HepG2 (cell line): ENCODE results near the gene LTA4H. TPM values are rescaled to one million over a fixed set of nuclear protein-coding genes. Genes with fewer than 3 reads are reported as not detected.

Experiments
- ZNF616 ChIP-seq: sonication (generic); formaldehyde crosslinking; IDR thresholded peaks from 2 replicates; pipeline ENCODE4 v1.5.0; 2020; ENCODE audit warnings: low read depth, mild to moderate bottlenecking, missing genetic modification reagents
- ZNF883 ChIP-seq: sonication (generic); formaldehyde crosslinking; IDR thresholded peaks from 2 replicates; pipeline ENCODE4 v1.5.1; 2020; ENCODE audit warnings: mild to moderate bottlenecking, missing genetic modification reagents; ENCODE audit errors: not compliant biosample characterization
- polyA plus RNA-seq, 8 experiments: library from polyadenylated mRNA; depleted of rRNA in 3 of 8; stranded (reverse) in 7 of 8; unstranded in 1 of 8; fragments of >200 nt; fragmentation: Illumina TruSeq in 4 of 8; extraction: Trizol in 4 of 8; gene quantifications; 2 replicates each; pipeline versions ENCODE4 v1.2.1 to v1.2.3, GENCODE V29; 2011 to 2016; ENCODE audit warnings: low read depth in 4 of 8, missing spikeins in 1 of 8, mixed read lengths in 1 of 8; ENCODE audit not compliant: insufficient read depth in 1 of 8
- total RNA-seq, 5 experiments: library from RNA; depleted of rRNA; stranded (reverse); fragments of >200 nt; fragmentation: Illumina TruSeq; extraction: Trizol; gene quantifications; 2 replicates each; pipeline ENCODE4 v1.2.3, GENCODE V29; 2016; ENCODE audit warnings: low read depth in 1 of 5
- TF ChIP-seq, protein P1 (sequence below), 2 experiments: fragments of 450-650 bp in 1 of 2; sonication (generic) in 1 of 2; formaldehyde crosslinking in 1 of 2; IDR thresholded peaks; 2 replicates each; pipeline versions ENCODE4 v1.6.1 to v1.8.0; 2016 to 2022; ENCODE audit warnings: antibody characterized with exemption in 1 of 2, mild to moderate bottlenecking in 1 of 2, missing genetic modification reagents in 1 of 2

LTA4H gene
- total and polyA plus RNA-seq, 2 of the 13 experiments (the other 11 are each of a cell fraction or from before 2014, with no cell fraction given) = 87.5 to 90.4 TPM

DNA sequence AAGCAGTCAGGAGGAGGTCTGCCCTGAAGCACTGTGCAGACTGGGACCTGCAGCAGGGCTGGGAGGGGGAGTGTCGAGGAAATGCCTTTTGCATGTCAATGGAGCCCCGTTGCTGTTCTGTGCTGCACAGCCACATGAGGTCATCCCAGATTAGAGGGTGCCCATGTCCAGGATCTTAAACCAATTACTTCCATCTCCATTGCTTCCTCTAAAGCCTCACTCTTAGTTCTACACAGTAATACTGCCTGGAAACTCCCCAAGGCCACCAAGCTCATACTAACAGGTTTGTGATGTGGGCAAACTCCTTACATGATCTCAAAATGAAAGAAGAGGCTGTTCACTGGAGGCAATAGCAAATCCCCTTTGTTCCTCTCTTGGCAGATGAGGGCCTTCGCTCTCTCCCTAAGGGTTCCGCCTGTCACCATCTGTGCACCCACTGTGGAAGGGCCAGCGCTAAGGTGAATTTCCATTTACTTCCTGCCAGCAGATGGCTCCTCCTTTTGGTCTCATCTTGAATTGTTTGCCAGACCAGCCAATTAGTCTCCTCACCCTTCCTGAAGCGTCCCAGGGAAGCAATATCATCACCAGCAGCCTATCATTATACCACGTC, 35.4 kb upstream of the LTA4H start (continued):
- TF ChIP-seq, protein P1, sequence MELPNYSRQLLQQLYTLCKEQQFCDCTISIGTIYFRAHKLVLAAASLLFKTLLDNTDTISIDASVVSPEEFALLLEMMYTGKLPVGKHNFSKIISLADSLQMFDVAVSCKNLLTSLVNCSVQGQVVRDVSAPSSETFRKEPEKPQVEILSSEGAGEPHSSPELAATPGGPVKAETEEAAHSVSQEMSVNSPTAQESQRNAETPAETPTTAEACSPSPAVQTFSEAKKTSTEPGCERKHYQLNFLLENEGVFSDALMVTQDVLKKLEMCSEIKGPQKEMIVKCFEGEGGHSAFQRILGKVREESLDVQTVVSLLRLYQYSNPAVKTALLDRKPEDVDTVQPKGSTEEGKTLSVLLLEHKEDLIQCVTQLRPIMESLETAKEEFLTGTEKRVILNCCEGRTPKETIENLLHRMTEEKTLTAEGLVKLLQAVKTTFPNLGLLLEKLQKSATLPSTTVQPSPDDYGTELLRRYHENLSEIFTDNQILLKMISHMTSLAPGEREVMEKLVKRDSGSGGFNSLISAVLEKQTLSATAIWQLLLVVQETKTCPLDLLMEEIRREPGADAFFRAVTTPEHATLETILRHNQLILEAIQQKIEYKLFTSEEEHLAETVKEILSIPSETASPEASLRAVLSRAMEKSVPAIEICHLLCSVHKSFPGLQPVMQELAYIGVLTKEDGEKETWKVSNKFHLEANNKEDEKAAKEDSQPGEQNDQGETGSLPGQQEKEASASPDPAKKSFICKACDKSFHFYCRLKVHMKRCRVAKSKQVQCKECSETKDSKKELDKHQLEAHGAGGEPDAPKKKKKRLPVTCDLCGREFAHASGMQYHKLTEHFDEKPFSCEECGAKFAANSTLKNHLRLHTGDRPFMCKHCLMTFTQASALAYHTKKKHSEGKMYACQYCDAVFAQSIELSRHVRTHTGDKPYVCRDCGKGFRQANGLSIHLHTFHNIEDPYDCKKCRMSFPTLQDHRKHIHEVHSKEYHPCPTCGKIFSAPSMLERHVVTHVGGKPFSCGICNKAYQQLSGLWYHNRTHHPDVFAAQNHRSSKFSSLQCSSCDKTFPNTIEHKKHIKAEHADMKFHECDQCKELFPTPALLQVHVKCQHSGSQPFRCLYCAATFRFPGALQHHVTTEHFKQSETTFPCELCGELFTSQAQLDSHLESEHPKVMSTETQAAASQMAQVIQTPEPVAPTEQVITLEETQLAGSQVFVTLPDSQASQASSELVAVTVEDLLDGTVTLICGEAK (IDR thresholded peaks at IDR 0.05) = no peak
- TF ChIP-seq, protein P1 (CRISPR knock-in tag; IDR thresholded peaks at IDR 0.05) = no peak
- TF ChIP-seq ZNF883 (CRISPR knock-in tag) (no peak), ZNF616 (no peak)
